ENCODE results near the gene TET1.
A peak's percentile ranks its signal among the peaks of the same experiment; 100 is the strongest.
"Not testable (repeated sequence)": the region's sequence is repeated elsewhere in the genome, so short reads cannot be mapped to it uniquely, and the experiment has no call there.

TET1 gene

DNA sequence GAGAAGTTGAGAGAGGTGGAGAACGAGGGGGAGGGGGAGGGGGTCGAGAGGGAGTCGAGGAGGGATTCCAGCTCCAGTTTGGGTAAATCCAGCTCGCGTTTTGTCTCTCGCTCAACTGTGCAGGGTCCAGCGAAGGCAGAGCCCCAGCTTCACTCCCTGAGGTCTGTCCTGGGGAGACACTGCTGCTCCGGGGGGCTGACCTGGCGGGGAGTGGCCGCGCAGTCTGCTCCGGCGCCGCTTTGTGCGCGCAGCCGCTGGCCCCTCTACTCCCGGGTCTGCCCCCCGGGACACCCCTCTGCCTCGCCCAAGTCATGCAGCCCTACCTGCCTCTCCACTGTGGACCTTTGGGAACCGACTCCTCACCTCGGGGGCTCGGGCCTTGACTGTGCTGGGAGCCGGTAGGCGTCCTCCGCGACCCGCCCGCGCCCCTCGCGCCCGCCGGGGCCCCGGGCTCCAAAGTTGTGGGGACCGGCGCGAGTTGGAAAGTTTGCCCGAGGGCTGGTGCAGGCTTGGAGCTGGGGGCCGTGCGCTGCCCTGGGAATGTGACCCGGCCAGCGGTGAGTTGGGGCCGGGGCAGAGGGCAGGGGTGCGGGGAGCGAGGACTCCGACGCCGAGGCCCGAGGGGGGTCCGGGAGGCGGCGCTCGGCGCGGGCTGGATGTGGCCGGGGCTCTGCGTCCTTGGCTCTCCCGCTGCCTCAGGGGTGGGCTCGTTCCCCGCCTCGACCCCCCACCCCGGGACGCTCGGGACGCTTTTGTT is at the start of gene TET1:
Gene TET1, plus strand, starts transcription at position 152 of the 757 bp plus-strand sequence. CDS start 12,002 bp downstream, outside the sequence.
- H3K27ac ChIP-seq = no peak within 1 kb of the TSS
- TF ChIP-seq, protein P1, sequence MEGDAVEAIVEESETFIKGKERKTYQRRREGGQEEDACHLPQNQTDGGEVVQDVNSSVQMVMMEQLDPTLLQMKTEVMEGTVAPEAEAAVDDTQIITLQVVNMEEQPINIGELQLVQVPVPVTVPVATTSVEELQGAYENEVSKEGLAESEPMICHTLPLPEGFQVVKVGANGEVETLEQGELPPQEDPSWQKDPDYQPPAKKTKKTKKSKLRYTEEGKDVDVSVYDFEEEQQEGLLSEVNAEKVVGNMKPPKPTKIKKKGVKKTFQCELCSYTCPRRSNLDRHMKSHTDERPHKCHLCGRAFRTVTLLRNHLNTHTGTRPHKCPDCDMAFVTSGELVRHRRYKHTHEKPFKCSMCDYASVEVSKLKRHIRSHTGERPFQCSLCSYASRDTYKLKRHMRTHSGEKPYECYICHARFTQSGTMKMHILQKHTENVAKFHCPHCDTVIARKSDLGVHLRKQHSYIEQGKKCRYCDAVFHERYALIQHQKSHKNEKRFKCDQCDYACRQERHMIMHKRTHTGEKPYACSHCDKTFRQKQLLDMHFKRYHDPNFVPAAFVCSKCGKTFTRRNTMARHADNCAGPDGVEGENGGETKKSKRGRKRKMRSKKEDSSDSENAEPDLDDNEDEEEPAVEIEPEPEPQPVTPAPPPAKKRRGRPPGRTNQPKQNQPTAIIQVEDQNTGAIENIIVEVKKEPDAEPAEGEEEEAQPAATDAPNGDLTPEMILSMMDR (IDR thresholded peaks at IDR 0.05) = 0 out of 2 replicates have a peak, but pooled peaks have one; percentile 6
- TF ChIP-seq ZFX (IDR thresholded peaks at IDR 0.05; ENCODE audit: borderline replicate concordance) = no peak

DNA sequence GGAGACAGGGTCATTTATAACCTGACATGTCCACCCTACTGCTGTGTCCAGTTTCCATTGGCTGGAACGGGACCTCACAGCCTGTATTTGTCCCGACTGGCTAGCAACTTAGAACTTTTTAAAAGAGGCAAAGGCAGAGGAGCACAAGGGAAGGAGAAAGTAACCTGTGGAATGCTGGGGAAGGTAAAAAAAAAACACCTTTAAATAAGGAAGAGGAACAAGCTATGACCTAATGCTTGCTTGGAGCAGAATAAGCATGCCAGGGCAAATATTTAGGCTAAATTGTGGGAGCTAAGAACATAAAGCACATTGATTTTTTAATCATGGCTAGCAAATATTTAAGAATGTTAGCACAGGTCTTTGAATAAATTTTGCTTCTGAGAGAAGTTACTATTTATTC is 43.9 kb upstream of the TET1 start:
- H3K27ac ChIP-seq = peak overlapping the region; percentile 44

DNA sequence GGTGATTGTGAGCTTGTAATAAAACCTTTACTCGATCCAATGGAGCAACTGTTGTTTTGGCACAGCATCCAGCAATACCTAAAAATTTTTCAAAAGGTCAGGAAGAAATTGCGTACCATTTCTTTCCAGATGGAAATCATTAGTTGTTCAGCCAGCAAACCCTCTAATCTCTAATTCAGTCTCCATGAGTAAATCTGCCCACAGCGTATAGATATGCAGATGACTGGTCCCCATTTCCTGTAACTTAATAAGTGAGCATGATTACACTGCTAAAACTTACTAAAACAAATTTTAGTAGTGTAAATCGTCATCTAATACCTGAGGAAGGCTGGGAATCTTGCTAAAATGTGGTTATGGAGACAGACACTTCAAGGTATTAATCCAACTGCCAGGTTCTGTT is 43.4 kb upstream of the TET1 start:
- TF ChIP-seq, protein P1 (IDR thresholded peaks at IDR 0.05) = no peak
- TF ChIP-seq ZFX (IDR thresholded peaks at IDR 0.05; ENCODE audit: borderline replicate concordance) = no peak
- peak overlapping the region; percentile 44 for H3K27ac ChIP-seq

GRCh38 chr10:68517188-68517587 is 42.9 kb upstream of the TET1 start:
- peak overlapping the region; percentile 44 for H3K27ac ChIP-seq

GRCh38 chr10:68518609-68519008 is 41.5 kb upstream of the TET1 start:
- H3K27ac ChIP-seq = not testable (repeated sequence)

More at GRCh38 chr10:68517188-68517587, 42.9 kb upstream of the TET1 start:
- no peak for TF ChIP-seq ZFX (IDR thresholded peaks at IDR 0.05; ENCODE audit: borderline replicate concordance)
- TF ChIP-seq, protein P1 (IDR thresholded peaks at IDR 0.05) = no peak

- H3K27ac ChIP-seq = peak overlapping the region; percentile 87
Observed at GRCh38 chr10:68525490-68526038, 34.6 kb upstream of the TET1 start.

DNA sequence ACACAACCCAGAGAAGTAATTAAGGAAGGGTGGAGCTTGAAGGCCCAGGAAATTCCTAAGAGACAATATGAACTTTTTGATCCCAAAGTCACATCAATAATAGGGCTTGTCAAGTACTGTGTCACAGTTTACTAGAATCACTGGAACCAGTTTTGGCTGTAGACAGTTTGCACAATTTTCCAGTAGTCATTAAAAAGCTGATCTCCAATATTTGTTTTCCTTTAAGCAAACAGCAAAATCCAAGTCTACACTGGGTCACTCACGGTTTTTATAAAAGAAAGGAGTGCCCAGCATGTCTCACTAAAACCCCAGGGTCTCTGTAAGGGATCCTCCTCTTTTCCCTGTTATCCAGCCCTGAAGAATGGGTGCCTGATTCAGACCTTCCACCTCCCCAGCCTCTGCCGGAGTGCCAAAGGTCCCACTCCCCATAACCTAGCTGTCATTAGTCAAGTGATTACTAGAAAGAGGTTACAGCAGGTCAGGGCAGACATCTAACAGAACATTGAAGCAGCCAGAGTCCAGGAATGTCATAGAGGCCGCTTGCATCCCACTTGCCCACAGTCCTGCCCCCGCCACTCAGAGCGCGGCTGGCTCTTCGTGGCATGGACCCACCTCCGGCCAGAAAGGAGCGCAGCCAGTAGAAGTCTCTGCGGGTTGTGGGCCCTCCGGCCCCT is 33.4 kb upstream of the TET1 start:
- TF ChIP-seq ZFX (IDR thresholded peaks at IDR 0.05; ENCODE audit: borderline replicate concordance) = no peak
- TF ChIP-seq, protein P1 (IDR thresholded peaks at IDR 0.05) = no peak
- H3K27ac ChIP-seq = peak overlapping the region; percentile 87

- H3K27ac ChIP-seq = no peak overlapping the region
- TF ChIP-seq, protein P1 (IDR thresholded peaks at IDR 0.05) = no peak
- TF ChIP-seq ZFX (IDR thresholded peaks at IDR 0.05; ENCODE audit: borderline replicate concordance) = no peak
Observed at GRCh38 chr10:68536973-68537372, 23.2 kb upstream of the TET1 start.
